Measurements from ENCODE around the gene PLA2G4E. TPM values are rescaled to one million over a fixed set of nuclear protein-coding genes. Genes with fewer than 3 reads are reported as not detected.

Gene PLA2G4E
- total RNA-seq, 1 donor from 2014 or later, result 1.5 TPM

DNA sequence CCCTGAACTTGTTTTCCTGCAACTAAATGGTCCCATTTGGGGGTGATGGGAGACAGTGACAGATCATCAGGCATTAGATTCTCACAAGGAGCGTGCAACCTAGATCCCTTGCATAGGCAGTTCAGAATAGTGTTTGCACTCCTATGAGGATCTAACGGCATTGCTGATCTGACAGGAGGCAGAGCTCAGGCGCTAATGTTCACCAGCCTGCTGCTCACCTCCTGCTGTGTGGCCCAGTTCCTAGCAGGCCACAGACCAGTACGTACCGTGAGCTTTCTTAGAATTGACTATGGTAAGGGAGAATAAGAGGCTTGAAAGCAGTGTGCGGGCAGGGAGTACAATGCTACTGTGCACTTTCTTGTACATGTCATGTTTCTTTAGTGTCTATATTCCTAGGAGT lies 17.6 kb upstream of the PLA2G4E start:
- no peaks in the 10 kb centered on the region for H3K9me3 ChIP-seq
- H3K36me3 ChIP-seq, result no peaks in the 10 kb centered on the region
- ATAC-seq (no peak), DNase-seq (no peak)
- no peak overlapping the region for H3K4me3 ChIP-seq
- TF ChIP-seq, protein P1, sequence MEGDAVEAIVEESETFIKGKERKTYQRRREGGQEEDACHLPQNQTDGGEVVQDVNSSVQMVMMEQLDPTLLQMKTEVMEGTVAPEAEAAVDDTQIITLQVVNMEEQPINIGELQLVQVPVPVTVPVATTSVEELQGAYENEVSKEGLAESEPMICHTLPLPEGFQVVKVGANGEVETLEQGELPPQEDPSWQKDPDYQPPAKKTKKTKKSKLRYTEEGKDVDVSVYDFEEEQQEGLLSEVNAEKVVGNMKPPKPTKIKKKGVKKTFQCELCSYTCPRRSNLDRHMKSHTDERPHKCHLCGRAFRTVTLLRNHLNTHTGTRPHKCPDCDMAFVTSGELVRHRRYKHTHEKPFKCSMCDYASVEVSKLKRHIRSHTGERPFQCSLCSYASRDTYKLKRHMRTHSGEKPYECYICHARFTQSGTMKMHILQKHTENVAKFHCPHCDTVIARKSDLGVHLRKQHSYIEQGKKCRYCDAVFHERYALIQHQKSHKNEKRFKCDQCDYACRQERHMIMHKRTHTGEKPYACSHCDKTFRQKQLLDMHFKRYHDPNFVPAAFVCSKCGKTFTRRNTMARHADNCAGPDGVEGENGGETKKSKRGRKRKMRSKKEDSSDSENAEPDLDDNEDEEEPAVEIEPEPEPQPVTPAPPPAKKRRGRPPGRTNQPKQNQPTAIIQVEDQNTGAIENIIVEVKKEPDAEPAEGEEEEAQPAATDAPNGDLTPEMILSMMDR (IDR thresholded peaks at IDR 0.05), result no peak
- H3K27me3 ChIP-seq, result no peaks in the 10 kb centered on the region
- no peak overlapping the region for H3K27ac ChIP-seq
- H3K4me1 ChIP-seq, result peaks cover 9% of the 10 kb centered on the region
- intact Hi-C loops (cut with DNase I), result no loop called here

DNA sequence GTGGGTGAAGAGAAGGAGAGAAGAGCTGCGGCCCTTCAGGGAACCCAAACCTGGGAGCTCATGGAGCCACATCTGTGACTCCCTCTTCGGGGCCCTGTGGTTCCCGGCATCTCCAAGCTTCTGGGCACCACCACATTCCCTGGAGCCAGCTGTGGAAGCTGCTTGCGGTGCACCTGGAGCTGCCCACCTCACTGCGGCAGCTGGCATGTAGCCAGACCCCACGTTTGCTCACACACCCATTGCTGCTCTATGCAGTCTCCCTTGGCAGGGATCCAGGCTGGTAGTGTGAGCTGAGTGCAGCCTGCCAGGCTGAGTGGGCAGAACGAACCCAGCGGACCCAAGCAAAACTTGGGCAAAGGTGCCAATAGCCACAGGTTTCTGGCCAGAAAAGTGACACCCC lies 16.8 kb upstream of the PLA2G4E start:
- Histone ChIP-seq H3K27me3 (no peaks in the 10 kb centered on the region), H3K4me1 (peaks cover 9% of the 10 kb centered on the region), H3K36me3 (no peaks in the 10 kb centered on the region), H3K9me3 (no peaks in the 10 kb centered on the region), H3K27ac (no peak overlapping the region), H3K4me3 (no peak overlapping the region)
- no peak for DNase-seq
- TF ChIP-seq, protein P1 (IDR thresholded peaks at IDR 0.05), result no peak
- peak; percentile 31 for ATAC-seq
- intact Hi-C loops (cut with DNase I), result no loop called here

DNA sequence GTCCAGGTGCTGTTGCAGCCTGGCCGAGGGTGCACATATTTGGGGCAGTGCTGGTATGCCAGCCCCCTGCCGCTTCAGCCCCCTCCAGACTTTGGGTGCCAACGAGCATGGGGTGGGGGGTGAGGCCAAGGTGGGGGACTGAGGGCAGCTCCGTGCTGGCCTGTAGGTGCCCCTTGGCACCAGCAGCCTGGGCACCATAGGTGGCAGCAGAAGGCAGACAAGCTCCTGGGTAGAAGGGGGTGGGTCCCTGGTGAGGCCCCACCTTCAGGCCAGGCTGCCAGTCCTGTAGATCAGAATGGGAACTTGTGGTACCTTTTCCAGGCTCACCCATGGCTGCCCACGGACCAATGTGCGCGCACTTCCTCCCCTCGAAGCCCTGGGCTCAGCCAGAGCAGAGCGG lies 16.1 kb upstream of the PLA2G4E start:
- H3K9me3 ChIP-seq, result no peaks in the 10 kb centered on the region
- peak overlapping the region; percentile 24 for H3K27ac ChIP-seq
- TF ChIP-seq, protein P1 (IDR thresholded peaks at IDR 0.05), result no peak
- H3K4me3 ChIP-seq, result no peak overlapping the region
- DNase-seq, result no peak
- H3K36me3 ChIP-seq, result no peaks in the 10 kb centered on the region
- H3K4me1 ChIP-seq, result peaks cover 9% of the 10 kb centered on the region
- no peaks in the 10 kb centered on the region for H3K27me3 ChIP-seq
- no peak for ATAC-seq
- intact Hi-C loops (cut with DNase I), result no loop called here

DNA sequence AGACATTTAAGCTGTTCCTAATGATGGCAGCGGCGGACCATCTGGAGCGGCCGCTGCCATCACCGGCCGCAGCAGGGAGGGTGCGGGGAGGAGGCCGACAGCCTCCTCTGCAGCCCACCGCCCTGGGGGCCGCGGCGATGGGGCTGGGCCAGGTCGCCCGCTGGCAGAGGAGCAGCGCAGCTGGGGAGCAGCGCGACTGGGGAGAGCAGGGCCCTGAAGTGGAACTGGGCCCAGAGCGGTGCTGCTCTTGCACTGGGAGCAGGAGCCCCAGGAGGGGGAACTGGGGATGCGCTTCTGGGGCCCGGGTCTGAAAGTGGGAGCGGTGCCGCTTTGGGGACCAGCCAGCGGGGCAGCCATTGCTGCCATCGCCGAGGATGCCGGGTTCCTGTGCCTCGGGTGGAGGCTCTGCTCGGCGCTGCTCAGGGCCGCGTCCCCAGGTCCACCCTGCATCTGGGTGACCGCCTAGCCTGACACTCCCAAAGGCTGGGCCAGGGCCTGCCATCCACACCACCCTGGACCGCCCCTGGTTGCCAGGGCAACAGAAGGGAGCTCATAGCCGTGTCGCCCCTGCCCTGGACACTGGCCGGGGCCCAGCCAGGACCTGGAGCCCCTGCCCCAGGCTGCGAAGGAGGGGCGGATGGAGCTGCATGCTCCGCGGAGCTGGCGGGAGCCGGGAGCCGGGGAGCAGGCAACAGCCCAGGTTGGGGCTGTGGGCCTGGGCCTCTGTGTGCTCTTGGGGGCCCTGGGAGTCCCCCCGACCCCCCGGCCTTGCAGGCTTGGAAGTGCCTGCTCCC lies 15.5 kb upstream of the PLA2G4E start:
- ATAC-seq, result peak; percentile 4
- intact Hi-C loops (cut with DNase I), result no loop called here

DNA sequence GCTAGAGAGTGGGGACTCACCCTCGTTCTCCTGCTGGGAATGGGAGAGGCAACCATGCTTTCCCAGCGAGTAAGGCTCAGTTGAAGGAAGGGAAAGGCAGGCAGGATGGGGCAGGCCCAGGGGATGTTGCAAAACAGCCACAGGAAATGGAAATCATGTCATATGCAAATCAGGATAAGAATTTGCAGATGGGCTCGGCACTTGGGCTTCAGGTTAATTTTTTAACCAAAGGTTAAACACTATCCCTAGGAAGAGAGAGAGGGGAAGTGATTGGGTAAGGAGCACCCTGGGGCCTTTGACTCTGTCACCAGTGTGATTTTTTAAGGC lies 14.6 kb upstream of the PLA2G4E start:
- no peaks in the 10 kb centered on the region for H3K36me3 ChIP-seq
- intact Hi-C loops (cut with DNase I), result no loop called here
- TF ChIP-seq, protein P1 (IDR thresholded peaks at IDR 0.05), result no peak
- DNase-seq (no peak), ATAC-seq (peak; percentile 72)
- peak overlapping the region; percentile 11 for H3K27ac ChIP-seq
- peaks cover 9% of the 10 kb centered on the region for H3K4me1 ChIP-seq
- no peaks in the 10 kb centered on the region for H3K27me3 ChIP-seq
- H3K9me3 ChIP-seq, result no peaks in the 10 kb centered on the region
- H3K4me3 ChIP-seq, result no peak overlapping the region

More for the DNA sequence above, 15.5 kb upstream of the PLA2G4E start:
- Histone ChIP-seq H3K27ac (no peak overlapping the region), H3K4me3 (no peak overlapping the region), H3K9me3 (no peaks in the 10 kb centered on the region), H3K4me1 (peaks cover 9% of the 10 kb centered on the region), H3K27me3 (no peaks in the 10 kb centered on the region), H3K36me3 (no peaks in the 10 kb centered on the region)
- no peak for DNase-seq
- TF ChIP-seq, protein P1 (IDR thresholded peaks at IDR 0.05), result no peak

All from upper lobe of right lung (tissue), 1 donor.